Urinary bladder (tissue), 4 donors: ENCODE measurements around the gene ERI3. TPM values are rescaled to one million over a fixed set of nuclear protein-coding genes. Genes with fewer than 3 reads are reported as not detected.

Experiments used
- DNase-seq: peaks from one replicate; pipeline ENCODE4 v3.0.0-alpha.2; 2015; ENCODE audit errors: extremely low spot score
- H3K27ac ChIP-seq: one replicate; pipeline ENCODE4 v1.5.1; 2013; ENCODE audit warnings: low read depth, mild to moderate bottlenecking, moderate library complexity
- H3K36me3 ChIP-seq: one replicate; pipeline ENCODE4 v1.6.1; 2013; ENCODE audit warnings: mild to moderate bottlenecking, moderate library complexity; ENCODE audit not compliant: insufficient read depth
- H3K4me1 ChIP-seq: one replicate; pipeline ENCODE4 v1.6.1; 2013; ENCODE audit warnings: mild to moderate bottlenecking, moderate library complexity; ENCODE audit not compliant: insufficient read depth
- H3K4me3 ChIP-seq: one replicate; pipeline ENCODE4 v1.5.1; 2013; ENCODE audit warnings: low read depth, low read length
- WGBS: extraction: QIAGEN DNeasy Blood & Tissue Kit; methylation state at CpG from one replicate; pipeline ENCODE4 v1.1.7; 2013; 5-methylcytosine and 5-hydroxymethylcytosine counted together
- polyA plus RNA-seq: library from polyadenylated mRNA; stranded (reverse); fragments of 200-250 nt; gene quantifications from one replicate; pipeline ENCODE4 v1.2.3, GENCODE V29; 2013
- total RNA-seq: library from RNA; depleted of rRNA; stranded (reverse); fragments of >200 nt; gene quantifications from one replicate; pipeline ENCODE4 v1.2.3, GENCODE V29; 2014
- donor health status: healthy with polysubstance abuse.
- donor health status: healthy.

ERI3 gene
- total and polyA plus RNA-seq, 2 donors = 34.3 to 46.4 TPM

DNA sequence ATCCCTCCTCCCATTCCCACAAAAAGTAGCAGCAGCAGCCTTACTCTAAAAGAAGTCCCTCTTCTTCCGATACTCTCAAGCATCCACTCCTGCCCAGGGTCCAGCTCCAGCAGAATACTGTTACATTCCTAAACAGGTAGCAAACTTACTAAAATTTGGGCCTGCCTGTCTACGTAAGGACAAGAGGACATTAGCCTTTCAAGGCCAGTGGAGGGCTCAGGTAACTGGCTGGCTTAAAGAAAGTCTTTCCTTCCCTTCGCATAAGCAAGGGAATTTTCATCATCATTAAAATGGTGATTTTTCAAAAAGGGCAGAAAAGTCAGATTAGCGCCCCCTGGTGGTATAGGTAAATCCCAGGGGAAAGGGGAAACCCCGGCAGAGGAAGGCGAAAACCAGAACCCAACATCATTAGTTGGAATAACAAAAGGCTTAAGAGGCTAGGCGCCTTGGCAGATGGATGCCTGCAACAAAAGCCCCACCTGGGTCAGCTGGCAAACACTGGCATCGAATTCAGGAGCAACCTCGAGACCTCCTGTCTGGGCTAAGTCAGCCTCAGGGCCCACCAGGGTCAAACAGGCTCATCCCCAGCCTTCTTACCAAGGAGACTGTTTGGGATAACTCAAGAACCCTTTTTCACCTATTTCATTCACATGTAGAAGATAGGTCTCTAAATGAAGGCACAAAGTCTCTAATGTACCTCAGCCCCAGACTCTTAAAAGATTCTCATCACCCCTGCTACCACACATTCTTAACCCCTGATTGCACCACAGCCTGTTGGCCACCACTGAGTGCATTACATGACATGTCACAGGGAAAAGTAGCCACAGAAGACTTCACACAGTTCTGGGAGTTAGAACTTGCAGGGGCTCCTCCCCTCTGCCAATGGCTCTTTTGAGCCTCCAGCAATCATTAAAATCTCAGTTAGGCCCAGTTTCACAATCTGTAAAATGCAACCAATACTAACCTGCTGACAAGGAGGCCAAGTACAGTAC, 36.7 kb downstream of the ERI3 start:
- 54% methylated on average over 9 of the region's 9 CpGs for WGBS
- no peak for DNase-seq
- no peak overlapping the region for H3K4me3 ChIP-seq
- no peaks in the 10 kb centered on the region for H3K4me1 ChIP-seq
- H3K27ac ChIP-seq = no peak overlapping the region
- no peaks in the 10 kb centered on the region for H3K36me3 ChIP-seq

DNA sequence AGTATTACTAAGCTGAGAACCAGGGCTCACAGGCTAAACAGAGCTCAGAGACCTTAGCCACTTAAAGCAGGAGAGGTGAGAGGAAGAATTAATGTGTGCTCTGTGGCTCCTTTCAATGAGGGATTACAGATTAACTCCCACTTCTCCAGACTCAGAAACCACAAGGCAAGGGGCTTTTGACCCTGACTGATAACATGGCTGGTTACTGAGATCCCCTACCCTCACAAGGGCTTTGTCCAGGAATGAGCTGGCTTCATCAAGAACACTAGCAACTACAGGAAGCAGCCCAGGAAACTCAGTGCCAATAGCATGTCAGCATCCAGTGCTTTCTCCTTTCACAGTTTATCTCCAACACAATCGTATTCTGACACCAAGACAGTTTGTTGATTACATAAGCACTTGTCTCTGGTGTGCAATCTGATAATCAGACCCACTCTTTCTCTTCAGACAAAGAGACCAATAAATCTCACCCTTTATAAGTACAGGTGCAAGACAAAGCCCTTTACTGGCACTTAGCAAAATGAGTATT, 38.8 kb downstream of the ERI3 start:
- Histone ChIP-seq H3K36me3 (peaks cover 2% of the 10 kb centered on the region), H3K27ac (no peak overlapping the region), H3K4me1 (no peaks in the 10 kb centered on the region), H3K4me3 (no peak overlapping the region)
- WGBS = 42% methylated on average over 1 of the region's 1 CpG
- DNase-seq = no peak

DNA sequence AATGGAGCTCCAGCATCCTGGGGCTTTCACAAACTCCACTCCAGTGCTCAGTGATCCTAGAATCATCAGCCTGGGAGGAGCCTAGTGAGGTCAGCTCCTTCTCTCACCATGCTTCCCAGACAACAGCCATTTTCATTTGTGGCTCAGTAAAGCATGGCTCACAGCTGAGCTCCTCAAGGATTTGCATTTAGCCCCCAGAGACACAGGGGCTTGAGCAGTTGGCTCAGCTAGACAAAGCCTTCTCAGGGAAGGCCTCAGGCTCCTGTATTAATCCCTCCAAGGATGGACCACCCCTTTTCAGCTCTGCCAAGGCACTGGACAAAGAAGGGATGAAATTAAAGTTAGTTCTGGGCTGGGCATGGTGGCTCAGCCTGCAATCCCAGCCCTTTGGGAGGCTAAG, 39.5 kb downstream of the ERI3 start:
- Histone ChIP-seq H3K4me3 (no peak overlapping the region), H3K36me3 (peaks cover 3% of the 10 kb centered on the region), H3K27ac (no peak overlapping the region), H3K4me1 (no peaks in the 10 kb centered on the region)
- DNase-seq = no peak

DNA sequence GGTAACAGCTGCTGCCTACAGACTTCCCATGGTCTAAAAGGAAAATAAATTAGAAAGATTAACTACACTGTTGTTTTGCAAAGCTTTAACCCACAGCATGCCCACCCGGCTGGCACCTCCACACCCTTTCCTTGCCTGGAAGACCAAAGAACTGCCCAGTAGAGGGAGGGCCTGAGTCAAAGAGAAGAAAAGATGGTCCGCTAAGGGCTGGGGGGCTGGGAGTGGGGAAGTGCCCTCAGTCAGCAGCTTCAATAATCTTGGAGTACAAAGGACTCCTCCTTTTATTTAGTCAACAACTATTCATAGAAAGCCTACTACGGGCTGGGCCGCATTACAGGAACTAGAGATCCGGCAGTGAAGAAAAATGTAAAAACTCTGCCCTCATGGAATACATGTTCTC, 40.6 kb downstream of the ERI3 start:
- H3K4me1 ChIP-seq = no peaks in the 10 kb centered on the region
- no peak overlapping the region for H3K27ac ChIP-seq
- WGBS = 69% methylated on average over 5 of the region's 5 CpGs
- no peak overlapping the region for H3K4me3 ChIP-seq
- no peak for DNase-seq
- peaks cover 3% of the 10 kb centered on the region for H3K36me3 ChIP-seq

DNA sequence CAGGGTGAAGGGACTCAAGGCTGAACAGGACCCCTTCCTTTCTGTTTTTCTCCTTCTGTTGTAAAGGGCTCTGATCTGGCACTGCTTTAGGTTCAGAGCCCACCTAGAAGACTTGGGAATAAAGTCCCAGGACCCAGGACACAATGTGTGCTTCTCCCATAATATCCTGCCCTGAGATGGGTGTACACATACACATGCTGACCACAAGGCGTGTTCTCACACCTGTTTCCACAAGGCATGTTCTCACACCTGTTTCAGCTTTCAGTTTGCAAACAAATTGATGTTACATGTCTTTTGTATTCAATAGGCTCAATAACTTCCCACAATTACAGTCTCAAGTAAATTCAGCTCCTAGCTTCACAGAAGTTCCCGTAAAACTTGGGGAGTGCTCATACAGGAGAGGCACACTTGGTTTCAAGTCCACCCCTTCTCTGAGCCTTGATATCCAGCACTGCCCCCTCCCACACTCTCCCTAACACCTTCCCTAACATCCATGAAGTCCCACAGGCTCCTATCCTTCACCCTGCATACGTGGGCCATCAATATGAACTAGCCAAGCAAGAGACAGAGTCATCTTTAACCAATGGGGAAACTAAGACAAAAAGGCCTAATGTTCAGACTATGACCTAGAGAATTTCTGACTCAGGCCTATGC, 41.7 kb downstream of the ERI3 start:
- peaks cover 3% of the 10 kb centered on the region for H3K36me3 ChIP-seq

DNA sequence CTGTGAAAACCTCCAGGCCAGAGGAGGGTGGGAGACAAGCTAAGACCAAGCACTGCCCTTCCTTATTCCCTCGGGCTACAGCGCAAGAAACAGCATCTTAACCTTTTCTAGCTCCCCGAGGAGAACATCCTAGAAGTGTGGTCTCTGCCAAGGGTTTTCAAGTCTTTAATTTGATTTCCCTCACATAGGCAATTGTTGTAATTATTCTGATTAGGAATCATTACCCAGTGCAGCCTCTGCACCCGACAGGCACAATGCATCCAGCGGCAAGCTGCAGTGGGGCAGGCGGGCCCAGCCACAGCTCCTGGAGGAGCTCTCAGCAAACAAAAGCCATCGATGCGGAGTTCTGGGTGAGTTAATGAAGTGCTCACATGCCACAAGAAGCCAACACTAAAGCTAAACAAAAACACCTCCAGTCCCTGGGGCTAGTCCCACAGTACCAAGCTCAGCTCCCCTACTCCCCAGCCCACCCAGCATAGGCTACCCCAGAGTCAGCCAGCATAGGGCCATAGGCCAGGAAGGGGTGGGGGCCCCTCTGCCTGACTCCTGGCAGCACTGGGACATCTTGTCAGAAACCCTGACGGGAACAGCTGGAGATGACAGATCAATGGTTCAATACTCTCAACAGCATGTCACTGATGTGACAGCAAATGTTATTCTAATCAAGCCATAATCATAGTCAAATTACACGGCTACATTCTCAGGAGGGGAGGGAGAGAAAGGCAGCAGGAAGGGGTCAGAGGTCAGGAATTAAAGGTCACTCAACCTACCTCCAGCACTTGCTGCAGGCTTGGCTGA, 42.5 kb downstream of the ERI3 start:
- Histone ChIP-seq H3K27ac (no peak overlapping the region), H3K4me1 (no peaks in the 10 kb centered on the region), H3K4me3 (no peak overlapping the region), H3K36me3 (peaks cover 5% of the 10 kb centered on the region)
- 87% methylated on average over 10 of the region's 10 CpGs for WGBS
- DNase-seq = no peak

More for the DNA sequence above, 41.7 kb downstream of the ERI3 start:
- Histone ChIP-seq H3K27ac (no peak overlapping the region), H3K4me1 (no peaks in the 10 kb centered on the region), H3K4me3 (no peak overlapping the region)
- 92% methylated on average over 3 of the region's 3 CpGs for WGBS
- no peak for DNase-seq

DNA sequence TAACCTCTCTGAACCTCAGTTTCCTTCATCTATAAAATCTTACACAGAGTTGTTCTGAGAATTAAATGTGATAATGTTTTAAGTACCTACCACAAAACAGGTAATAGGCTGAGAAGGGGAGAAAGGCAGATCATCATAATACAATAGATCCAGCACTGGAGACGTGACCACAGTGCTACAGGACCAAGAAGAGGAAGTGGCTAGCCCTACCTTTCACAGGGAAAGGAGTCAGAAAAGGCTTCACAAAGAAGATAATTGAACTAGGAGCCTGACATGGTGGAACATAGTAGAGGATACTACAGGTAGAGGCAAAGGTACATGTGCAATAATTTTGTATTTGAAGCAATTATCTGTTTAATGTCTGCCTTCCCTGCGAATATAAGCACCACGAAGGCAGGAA, 45.1 kb downstream of the ERI3 start:
- H3K4me1 ChIP-seq = no peaks in the 10 kb centered on the region
- no peak for DNase-seq
- no peak overlapping the region for H3K27ac ChIP-seq
- peaks cover 5% of the 10 kb centered on the region for H3K36me3 ChIP-seq
- no peak overlapping the region for H3K4me3 ChIP-seq
- WGBS = 95% methylated on average over 3 of the region's 3 CpGs

DNA sequence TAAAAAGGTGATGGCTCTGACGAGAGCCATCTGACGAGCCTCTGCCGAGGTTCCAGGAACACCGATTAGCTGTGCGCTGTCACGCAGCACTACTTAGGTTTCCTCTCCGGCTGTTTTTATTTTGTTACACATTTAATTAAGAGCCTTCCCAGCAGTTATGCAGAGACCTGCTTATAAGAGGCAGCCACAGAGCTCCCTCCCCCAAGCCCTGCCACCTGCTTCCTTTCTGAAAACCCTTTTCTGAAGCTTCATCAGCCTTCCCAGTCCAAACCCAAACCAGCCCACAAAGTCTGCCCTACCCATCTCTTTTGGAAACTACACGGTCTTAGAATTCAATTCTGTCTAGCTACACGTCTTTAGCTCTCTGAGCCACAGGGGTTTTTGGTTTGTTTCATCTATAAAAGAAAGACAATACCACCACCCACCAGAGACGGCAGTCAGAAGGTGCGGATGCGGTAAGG, 49.1 kb downstream of the ERI3 start:
- H3K36me3 ChIP-seq = peaks cover 2% of the 10 kb centered on the region
- 77% methylated on average over 12 of the region's 12 CpGs for WGBS
- H3K27ac ChIP-seq = no peak overlapping the region
- DNase-seq = no peak
- no peak overlapping the region for H3K4me3 ChIP-seq
- no peaks in the 10 kb centered on the region for H3K4me1 ChIP-seq

DNA sequence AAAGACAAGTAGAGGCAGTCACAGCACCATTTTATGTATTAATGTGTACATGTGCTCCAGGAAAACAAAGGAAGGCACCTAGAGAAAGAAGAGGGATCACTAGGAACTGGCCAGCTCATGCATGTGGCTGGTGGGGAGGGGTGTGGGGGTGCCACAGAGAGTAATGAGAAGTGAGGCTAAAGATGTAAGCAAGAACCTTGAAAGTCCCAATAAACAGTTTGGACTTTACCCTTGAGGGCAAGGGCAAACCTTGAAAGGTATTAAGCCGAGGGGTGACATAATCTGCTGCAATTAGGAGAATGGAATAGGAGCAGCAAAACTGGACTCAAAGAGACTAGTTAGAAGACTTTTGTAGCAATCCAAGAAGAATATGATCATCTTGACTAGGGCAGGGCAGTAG, 51.5 kb downstream of the ERI3 start:
- WGBS = 95% methylated on average over 1 of the region's 1 CpG
- Histone ChIP-seq H3K36me3 (peaks cover 2% of the 10 kb centered on the region), H3K4me1 (no peaks in the 10 kb centered on the region), H3K4me3 (no peak overlapping the region), H3K27ac (no peak overlapping the region)
- no peak for DNase-seq

DNA sequence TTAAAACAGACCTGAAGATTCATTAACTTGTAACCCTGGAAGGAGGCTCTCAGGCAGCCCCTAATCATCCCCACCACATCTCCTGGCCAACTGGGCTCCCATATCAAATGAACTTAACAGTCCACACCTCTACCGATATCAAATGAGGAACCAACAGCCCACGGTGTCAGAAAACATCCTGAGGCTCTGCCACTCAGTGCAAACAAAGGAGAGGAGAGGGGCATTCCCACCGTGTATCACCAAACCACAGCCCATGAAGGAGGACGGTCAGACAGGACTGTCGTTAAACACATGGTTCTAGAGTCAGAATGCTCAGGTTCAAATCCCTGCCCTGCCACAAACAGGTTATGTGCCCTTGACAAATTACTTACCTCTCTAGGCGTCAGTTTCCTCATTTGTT, 52.5 kb downstream of the ERI3 start:
- no peak for DNase-seq
- Histone ChIP-seq H3K27ac (no peak overlapping the region), H3K4me1 (no peaks in the 10 kb centered on the region), H3K36me3 (no peaks in the 10 kb centered on the region), H3K4me3 (no peak overlapping the region)
- 87% methylated on average over 6 of the region's 6 CpGs for WGBS

DNA sequence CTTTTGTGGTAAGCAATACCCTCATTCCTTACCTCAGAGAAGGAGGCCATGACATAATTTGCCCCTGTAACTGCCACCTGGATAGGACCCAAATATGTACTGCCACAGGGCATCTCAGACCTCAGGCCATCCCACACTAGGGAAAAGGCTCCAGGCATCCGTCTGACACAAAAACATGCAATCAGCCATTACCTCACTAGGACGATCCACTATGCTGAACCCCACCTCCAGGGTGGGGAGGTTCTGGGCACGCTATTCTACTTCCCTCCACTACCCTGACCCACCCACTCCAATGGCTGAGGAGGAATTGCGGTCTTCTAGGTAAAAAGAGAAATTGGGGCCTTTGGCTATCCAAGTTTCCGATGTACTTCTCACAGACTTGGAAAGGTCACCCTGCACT, 53.6 kb downstream of the ERI3 start:
- DNase-seq = no peak
- Histone ChIP-seq H3K27ac (no peak overlapping the region), H3K4me1 (no peaks in the 10 kb centered on the region), H3K4me3 (no peak overlapping the region), H3K36me3 (no peaks in the 10 kb centered on the region)
- WGBS = 83% methylated on average over 5 of the region's 5 CpGs

DNA sequence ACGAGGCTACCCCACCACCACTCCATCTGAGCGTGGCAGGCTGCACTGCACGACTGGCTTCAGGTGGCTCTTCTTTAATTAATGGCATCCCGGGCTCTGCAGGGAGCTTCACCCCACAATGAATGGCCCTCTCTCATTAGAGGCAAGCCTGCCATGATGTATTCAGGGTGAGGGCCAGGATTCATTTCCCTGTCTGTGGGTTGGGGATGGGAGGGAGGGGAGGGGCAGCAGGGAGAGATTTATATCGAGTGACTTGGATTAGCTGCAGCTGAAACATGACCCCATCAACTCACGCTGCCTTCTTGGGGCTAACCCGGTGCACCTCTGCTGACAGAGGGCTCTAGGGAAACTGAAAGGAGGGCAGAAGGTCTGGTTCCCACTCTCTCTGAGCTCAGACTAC, 54.2 kb downstream of the ERI3 start:
- WGBS = 52% methylated on average over 7 of the region's 7 CpGs
- H3K4me3 ChIP-seq = no peak overlapping the region
- H3K4me1 ChIP-seq = no peaks in the 10 kb centered on the region
- no peak for DNase-seq
- H3K27ac ChIP-seq = no peak overlapping the region
- H3K36me3 ChIP-seq = no peaks in the 10 kb centered on the region

DNA sequence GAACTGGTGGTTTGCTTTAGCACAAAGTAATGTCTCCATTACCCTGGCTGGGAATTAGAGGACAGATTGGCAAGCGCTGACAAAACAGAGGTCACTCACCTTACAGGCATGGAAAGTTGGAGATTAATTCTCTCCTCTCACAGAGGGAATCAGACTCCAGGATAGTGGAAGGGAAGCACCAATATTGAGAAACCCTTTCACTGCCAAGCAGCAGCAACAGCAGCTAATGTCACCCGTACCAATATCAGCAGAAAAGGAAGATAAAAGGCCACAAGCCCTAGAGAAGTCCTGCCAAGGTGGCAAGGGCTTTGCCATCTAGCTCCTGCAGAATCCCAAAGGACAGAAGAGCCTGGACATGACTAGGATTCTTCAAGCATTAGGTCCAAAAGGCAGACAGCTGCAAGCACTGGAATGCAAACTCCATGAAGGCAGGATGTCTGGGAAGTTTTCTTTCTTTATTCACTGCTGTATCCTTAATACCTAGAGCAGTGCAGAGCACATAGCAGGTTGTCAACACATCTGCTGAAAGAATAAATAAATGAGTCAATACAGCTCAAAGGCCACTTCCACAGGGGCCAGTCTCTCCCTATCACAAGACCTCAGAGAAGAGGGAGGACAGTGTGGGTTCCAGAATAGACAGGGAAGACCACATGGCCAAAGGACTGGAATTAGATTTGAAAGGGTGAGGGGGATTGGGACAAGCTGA, 57.2 kb downstream of the ERI3 start:
- no peak for DNase-seq
- peaks cover 1% of the 10 kb centered on the region for H3K36me3 ChIP-seq
- WGBS = 95% methylated on average over 2 of the region's 2 CpGs
- no peak overlapping the region for H3K27ac ChIP-seq
- no peaks in the 10 kb centered on the region for H3K4me1 ChIP-seq
- H3K4me3 ChIP-seq = no peak overlapping the region
